Measurements from ENCODE around the gene FLYWCH2. TPM values are rescaled to one million over a fixed set of nuclear protein-coding genes. Genes with fewer than 3 reads are reported as not detected.

FLYWCH2 gene
- total and polyA plus RNA-seq, 2 of the 8 experiments (the other 6 are each of a cell fraction or from before 2014, with no cell fraction given) = 16.4 to 30.7 TPM

GRCh38 chr16:2927010-2927646 is 44.1 kb downstream of the FLYWCH2 start:
- POLR2A ChIA-PET (ENCODE audit: partially characterized antibody) = interaction anchor here (1.0 to 1.3 kb wide), 2 partner anchors 9 to 88 kb away, joined by 3 read pairs; no protein-coding TSS in a partner anchor
- Histone ChIP-seq H3K27ac (ENCODE audit: low read depth, low read length) (no peak overlapping the region), H4K5ac (ENCODE audit: insufficient read length, low read depth, low read length) (no peak overlapping the region), H4K91ac (replicated peaks; ENCODE audit: insufficient read length, low read length) (no peak overlapping the region), H3K18ac (ENCODE audit: extremely low read depth, low read length) (no peak overlapping the region), H3K9ac (replicated peaks in 1 of 4; ENCODE audit: extremely low read depth in 1 of 4, low read depth in 3 of 4, low read length in 3 of 4) (no peak overlapping the region), H3K4me2 (ENCODE audit: insufficient read depth in 1 of 2, low read depth in 2 of 2, low read length in 2 of 2) (0 out of 4 replicates have a peak overlapping the region, but pooled peaks of 1 of the 2 experiments have one; percentile 16), H4K8ac (ENCODE audit: extremely low read depth, insufficient read depth, low read length) (no peak overlapping the region), H2BK120ac (replicated peaks; ENCODE audit: low read depth, low read length) (no peak overlapping the region), H2BK15ac (ENCODE audit: low read length) (no peak overlapping the region), H3K27me3 (replicated peaks in 1 of 4; ENCODE audit: control insufficient read depth in 3 of 4, extremely low read depth in 1 of 4, insufficient read depth in 3 of 4, low read length in 3 of 4) (no peaks in the 10 kb centered on the region), H3K4ac (replicated peaks; ENCODE audit: insufficient read length, low read depth, low read length) (no peak overlapping the region), H2BK5ac (ENCODE audit: low read depth, low read length) (no peak overlapping the region), H2BK20ac (ENCODE audit: low read length) (no peak overlapping the region), H3K79me1 (ENCODE audit: low read depth, low read length) (0 out of 2 replicates have a peak, but pooled peaks cover 3% of the 10 kb centered on the region), H3K23me2 (ENCODE audit: low read depth, low read length) (no peaks in the 10 kb centered on the region; the same call in 1 of the 2 replicates), H2AK5ac (ENCODE audit: low read depth, low read length) (no peak overlapping the region), H4K20me1 (replicated peaks in 1 of 2; ENCODE audit: control insufficient read depth in 1 of 2, insufficient read depth in 2 of 2, low read length in 2 of 2) (no peaks in the 10 kb centered on the region), H3K4me3 (ENCODE audit: extremely low read depth in 1 of 4, insufficient read depth in 2 of 4, low read depth in 3 of 4, low read length in 4 of 4) (no peak overlapping the region), H3K14ac (ENCODE audit: insufficient read length) (no peak overlapping the region), H3K23ac (ENCODE audit: insufficient read length) (no peak overlapping the region), H3K56ac (replicated peaks; ENCODE audit: insufficient read length, low read depth, low read length) (no peak overlapping the region), H3K9me3 (ENCODE audit: insufficient read depth in 2 of 2, low read depth in 1 of 2, low read length in 1 of 2) (no peaks in the 10 kb centered on the region), H2AFZ (ENCODE audit: low read length) (no peak overlapping the region), H3K79me2 (ENCODE audit: control insufficient read depth in 1 of 2, insufficient read depth in 2 of 2, low read length in 2 of 2) (no peaks in the 10 kb centered on the region), H2BK12ac (ENCODE audit: low read depth, low read length) (no peak overlapping the region), H3K36me3 (ENCODE audit: control insufficient read depth in 2 of 4, insufficient read depth in 4 of 4, low read length in 3 of 4) (peaks cover 0 to 3% (median 0%) of the 10 kb centered on the region in 4 experiments; a peak in 2 of 8 replicates), H3K4me1 (replicated peaks in 1 of 4; ENCODE audit: control insufficient read depth in 3 of 4, insufficient read depth in 4 of 4, low read length in 3 of 4) (peaks cover 4 to 15% (median 10%) of the 10 kb centered on the region in 4 experiments)
- CTCF ChIA-PET (ENCODE audit: partially characterized antibody) = interaction anchor here (0.5 to 10.4 kb wide), 40 partner anchors 10 to 197 kb away, joined by 3 to 98 read pairs (median 4); partner anchors contain the start of genes FLYWCH1, FLYWCH2 and PRSS21
- FAIRE-seq (peak; percentile 74), DNase-seq (ENCODE audit: low read depth in 1 of 2, low spot score in 2 of 2) (peak in 1 of 2 experiments; percentile 93)
- WGBS, 2 experiments (ENCODE audit: extremely low coverage in 1 of 2, insufficient coverage in 1 of 2, insufficient read length in 1 of 2, insufficient replicate concordance in 2 of 2, low coverage in 1 of 2, low lambda C conversion rate in 2 of 2, missing lambda C conversion rate in 1 of 2) = 27% methylated on average over 19 of the region's 19 CpGs; no CpG with 5 or more reads in 1 of the 2 experiments
- TF ChIP-seq, protein P1, sequence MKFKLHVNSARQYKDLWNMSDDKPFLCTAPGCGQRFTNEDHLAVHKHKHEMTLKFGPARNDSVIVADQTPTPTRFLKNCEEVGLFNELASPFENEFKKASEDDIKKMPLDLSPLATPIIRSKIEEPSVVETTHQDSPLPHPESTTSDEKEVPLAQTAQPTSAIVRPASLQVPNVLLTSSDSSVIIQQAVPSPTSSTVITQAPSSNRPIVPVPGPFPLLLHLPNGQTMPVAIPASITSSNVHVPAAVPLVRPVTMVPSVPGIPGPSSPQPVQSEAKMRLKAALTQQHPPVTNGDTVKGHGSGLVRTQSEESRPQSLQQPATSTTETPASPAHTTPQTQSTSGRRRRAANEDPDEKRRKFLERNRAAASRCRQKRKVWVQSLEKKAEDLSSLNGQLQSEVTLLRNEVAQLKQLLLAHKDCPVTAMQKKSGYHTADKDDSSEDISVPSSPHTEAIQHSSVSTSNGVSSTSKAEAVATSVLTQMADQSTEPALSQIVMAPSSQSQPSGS (IDR thresholded peaks at IDR 0.05; ENCODE audit: low read length) = no peak; the same call in 1 of the 2 replicates
- TF ChIP-seq CBX5 (IDR thresholded peaks at IDR 0.05; ENCODE audit: low read depth, low read length) (no peak), JUND (IDR thresholded peaks at IDR 0.05; ENCODE audit: low read length) (no peak), HDAC2 (IDR thresholded peaks at IDR 0.05; ENCODE audit: borderline replicate concordance in 1 of 2, low read depth in 2 of 2, low read length in 2 of 2) (no peak), ATF3 (IDR thresholded peaks at IDR 0.05; ENCODE audit: insufficient read depth, low read depth, low read length) (no peak), RFX5 (IDR thresholded peaks at IDR 0.05; ENCODE audit: borderline replicate concordance, low read depth, low read length) (no peak), NANOG (IDR thresholded peaks at IDR 0.05; ENCODE audit: insufficient read depth, low read depth, low read length, poor library complexity, severe bottlenecking) (peak; percentile 23), SIX5 (IDR thresholded peaks at IDR 0.05; ENCODE audit: low read depth, low read length) (no peak), BCL11A (IDR thresholded peaks at IDR 0.05; ENCODE audit: low read depth in 2 of 2, low read length in 2 of 2) (no peak)
